Endothelial cell of hepatic sinusoid (primary cell): ENCODE results near the gene SOX13.

Source experiments
- in situ Hi-C: cut with HindIII; loops from 2 replicates; pipeline ENCODE4 v1.10.0; 2017; ENCODE audit warnings: low sequenced_read_pairs

The SOX13 gene

GRCh38 chr1:204149635-204150565, 77.0 kb downstream of the SOX13 start:
- in situ Hi-C loops, result no loop called here

GRCh38 chr1:204150702-204151551, 78.0 kb downstream of the SOX13 start:
- in situ Hi-C loops, result no loop called here

- in situ Hi-C loops, result no loop called here
Observed at GRCh38 chr1:204151552-204152309, 78.8 kb downstream of the SOX13 start, which contains the start of gene ETNK2. TSS of gene ETNK2 (minus strand) at chr1:204152044. CDS start at chr1:204151852, 192 bp downstream.

- in situ Hi-C loops, result no loop called here
Observed at GRCh38 chr1:204152310-204153044, 79.6 kb downstream of the SOX13 start.

GRCh38 chr1:204153667-204154066, 80.8 kb downstream of the SOX13 start:
- in situ Hi-C loops, result no loop called here

- in situ Hi-C loops, result loop anchor here (5.0 kb wide), 1 partner anchor 208 kb away; no protein-coding TSS in a partner anchor
Observed at GRCh38 chr1:204154568-204155255, 81.8 kb downstream of the SOX13 start.

GRCh38 chr1:204155881-204156280, 83.0 kb downstream of the SOX13 start:
- in situ Hi-C loops, result loop anchor here (5.0 kb wide), 1 partner anchor 206 kb away; no protein-coding TSS in a partner anchor

- in situ Hi-C loops, result loop anchor here (5.0 kb wide), 1 partner anchor 204 kb away; no protein-coding TSS in a partner anchor
Observed at GRCh38 chr1:204157962-204158361, 85.0 kb downstream of the SOX13 start.

- in situ Hi-C loops, result loop anchor here (5.0 kb wide), 1 partner anchor 55 kb away; no protein-coding TSS in a partner anchor
Observed at GRCh38 chr1:204161609-204162493, 88.9 kb downstream of the SOX13 start.

- in situ Hi-C loops, result loop anchor here (5.0 kb wide), 1 partner anchor 55 kb away; no protein-coding TSS in a partner anchor
Observed at GRCh38 chr1:204162494-204163074, 89.7 kb downstream of the SOX13 start.

GRCh38 chr1:204166219-204166618, 93.3 kb downstream of the SOX13 start, which contains the start of gene REN:
TSS of gene REN (minus strand) at chr1:204166337. CDS start at chr1:204166293, 44 bp downstream.
- in situ Hi-C loops, result no loop called here

- in situ Hi-C loops, result no loop called here
Observed at GRCh38 chr1:204167730-204168129, 94.8 kb downstream of the SOX13 start.

- in situ Hi-C loops, result no loop called here
Observed at GRCh38 chr1:204169858-204170257, 96.9 kb downstream of the SOX13 start.

GRCh38 chr1:204170494-204171155, 97.7 kb downstream of the SOX13 start:
- in situ Hi-C loops, result no loop called here

GRCh38 chr1:204171751-204172178, 98.8 kb downstream of the SOX13 start:
- in situ Hi-C loops, result no loop called here

GRCh38 chr1:204172404-204173029, 99.6 kb downstream of the SOX13 start:
- in situ Hi-C loops, result no loop called here

GRCh38 chr1:204174958-204175357, 102.0 kb downstream of the SOX13 start:
- in situ Hi-C loops, result no loop called here
